ENCODE measurements around the gene TSPAN18.

Gene TSPAN18

GRCh38 chr11:44690651-44691050 lies 36.1 kb upstream of the TSPAN18 start:
- no peak for TF ChIP-seq CTCF (IDR thresholded peaks at IDR 0.05; ENCODE audit: borderline replicate concordance, insufficient read depth, low read depth, low read length)

GRCh38 chr11:44692460-44692859 lies 34.3 kb upstream of the TSPAN18 start:
- H3K4me3 ChIP-seq (ENCODE audit: low read depth, low read length) = no peak overlapping the region
- no peak for TF ChIP-seq CTCF (IDR thresholded peaks at IDR 0.05; ENCODE audit: borderline replicate concordance, insufficient read depth, low read depth, low read length)

More at GRCh38 chr11:44690651-44691050, 36.1 kb upstream of the TSPAN18 start:
- H3K4me3 ChIP-seq (ENCODE audit: low read depth, low read length) = no peak overlapping the region

GRCh38 chr11:44693654-44694119 lies 33.1 kb upstream of the TSPAN18 start:
- no peak for TF ChIP-seq CTCF (IDR thresholded peaks at IDR 0.05; ENCODE audit: borderline replicate concordance, insufficient read depth, low read depth, low read length)
- no peak overlapping the region for H3K4me3 ChIP-seq (ENCODE audit: low read depth, low read length)

- no peak for TF ChIP-seq CTCF (IDR thresholded peaks at IDR 0.05; ENCODE audit: borderline replicate concordance, insufficient read depth, low read depth, low read length)
Observed at GRCh38 chr11:44694443-44694842, 32.3 kb upstream of the TSPAN18 start.

GRCh38 chr11:44695169-44695833 lies 31.5 kb upstream of the TSPAN18 start:
- H3K4me3 ChIP-seq (ENCODE audit: low read depth, low read length) = no peak overlapping the region
- TF ChIP-seq CTCF (IDR thresholded peaks at IDR 0.05; ENCODE audit: borderline replicate concordance, insufficient read depth, low read depth, low read length) = no peak

More at GRCh38 chr11:44694443-44694842, 32.3 kb upstream of the TSPAN18 start:
- no peak overlapping the region for H3K4me3 ChIP-seq (ENCODE audit: low read depth, low read length)

GRCh38 chr11:44698252-44698912 lies 28.4 kb upstream of the TSPAN18 start:
- no peak overlapping the region for H3K4me3 ChIP-seq (ENCODE audit: low read depth, low read length)
- TF ChIP-seq CTCF (IDR thresholded peaks at IDR 0.05; ENCODE audit: borderline replicate concordance, insufficient read depth, low read depth, low read length) = no peak
